ENCODE results near the gene KCNG4. TPM values are rescaled to one million over a fixed set of nuclear protein-coding genes. Genes with fewer than 3 reads are reported as not detected.

Gene KCNG4
- total and polyA plus RNA-seq, 10 of the 15 experiments (the other 5 are each of a cell fraction or from before 2014, with no cell fraction given), result not detected

DNA sequence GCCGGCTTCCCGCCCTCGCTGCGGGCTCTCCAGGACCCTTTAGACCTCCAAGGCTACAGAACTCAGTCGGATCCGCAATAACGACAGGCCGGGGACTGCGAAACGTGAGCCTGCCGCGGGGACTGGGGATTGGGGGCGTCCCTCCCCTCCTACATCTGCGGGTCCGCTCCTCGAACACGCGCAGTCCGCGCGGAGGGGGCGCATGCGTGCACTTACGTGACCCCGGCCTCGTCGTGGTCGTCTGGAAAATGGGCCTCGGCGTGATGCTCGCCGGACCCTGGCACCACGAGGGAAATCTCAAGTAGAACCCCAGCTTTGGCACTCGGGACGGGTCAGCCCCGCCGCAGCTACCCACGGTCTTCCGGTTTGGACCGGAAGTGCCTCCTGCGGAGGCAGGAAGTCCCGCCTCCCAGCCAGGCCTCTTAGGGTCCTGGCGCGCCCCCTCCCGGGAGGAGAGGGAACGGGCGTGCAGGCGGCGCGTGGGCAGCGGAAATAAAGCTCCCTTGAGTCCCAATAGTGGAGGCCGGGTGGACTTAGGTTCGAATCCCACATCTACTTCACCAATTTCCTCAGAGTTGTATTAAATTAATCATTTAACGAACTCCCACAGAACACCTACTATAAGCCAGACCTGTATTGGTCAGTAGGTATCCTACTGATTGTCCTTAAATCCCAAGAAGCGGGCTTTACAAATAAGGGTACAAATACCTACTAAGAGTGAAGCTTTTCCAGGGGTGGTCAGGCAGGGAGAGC is 53.0 kb downstream of the KCNG4 start, which contains the start of gene TAF1C (continued):
- peak; percentile 69 for TF ChIP-seq NR2F1 (conservative IDR thresholded peaks at IDR 0.05)
- peak; percentile 70 for TF ChIP-seq YY1 (IDR thresholded peaks at IDR 0.05; ENCODE audit: low read depth, low read length)
- TF ChIP-seq MYC (IDR thresholded peaks at IDR 0.05; ENCODE audit: insufficient read depth, insufficient read length, insufficient replicate concordance, low read length, severe bottlenecking), result no peak
- TF ChIP-seq NBN (IDR thresholded peaks at IDR 0.05), result no peak
- TF ChIP-seq HCFC1 (IDR thresholded peaks at IDR 0.05; ENCODE audit: low read length), result peak; percentile 64
- peak; percentile 65 for TF ChIP-seq RUNX3 (IDR thresholded peaks at IDR 0.05; ENCODE audit: low read length)
- TF ChIP-seq PBX3 (IDR thresholded peaks at IDR 0.05; ENCODE audit: insufficient replicate concordance, low read depth, low read length), result no peak
- no peak; the same call in 1 of the 2 replicates for TF ChIP-seq WRNIP1 (IDR thresholded peaks at IDR 0.05; ENCODE audit: borderline replicate concordance, low read depth, low read length)
- TF ChIP-seq, protein P1, sequence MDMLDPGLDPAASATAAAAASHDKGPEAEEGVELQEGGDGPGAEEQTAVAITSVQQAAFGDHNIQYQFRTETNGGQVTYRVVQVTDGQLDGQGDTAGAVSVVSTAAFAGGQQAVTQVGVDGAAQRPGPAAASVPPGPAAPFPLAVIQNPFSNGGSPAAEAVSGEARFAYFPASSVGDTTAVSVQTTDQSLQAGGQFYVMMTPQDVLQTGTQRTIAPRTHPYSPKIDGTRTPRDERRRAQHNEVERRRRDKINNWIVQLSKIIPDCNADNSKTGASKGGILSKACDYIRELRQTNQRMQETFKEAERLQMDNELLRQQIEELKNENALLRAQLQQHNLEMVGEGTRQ (IDR thresholded peaks at IDR 0.05; ENCODE audit: borderline replicate concordance, low read depth, low read length), result no peak
- no peak for TF ChIP-seq KDM1A (IDR thresholded peaks at IDR 0.05; ENCODE audit: borderline replicate concordance)
- TF ChIP-seq SUPT20H (IDR thresholded peaks at IDR 0.05; ENCODE audit: borderline replicate concordance, control insufficient read depth, low read depth, low read length), result no peak
- TF ChIP-seq MXI1 (IDR thresholded peaks at IDR 0.05; ENCODE audit: low read depth, low read length), result peak; percentile 85
- TF ChIP-seq E2F8 (IDR thresholded peaks at IDR 0.05; ENCODE audit: low read depth, partially characterized antibody), result peak; percentile 82
- TF ChIP-seq SIN3A (IDR thresholded peaks at IDR 0.05; ENCODE audit: low read depth, low read length), result 0 out of 2 replicates have a peak, but pooled peaks have one; percentile 52
- no peak for TF ChIP-seq HDAC6 (IDR thresholded peaks at IDR 0.05; ENCODE audit: unreplicated experiment)
- no peak for TF ChIP-seq ESRRA (IDR thresholded peaks at IDR 0.05; ENCODE audit: low read length)
- TF ChIP-seq PAX8 (IDR thresholded peaks at IDR 0.05), result no peak
- TF ChIP-seq ZNF622 (IDR thresholded peaks at IDR 0.05), result no peak
- TF ChIP-seq SMAD1 (IDR thresholded peaks at IDR 0.05; ENCODE audit: low read depth, partially characterized antibody), result no peak
- TF ChIP-seq GABPA (IDR thresholded peaks at IDR 0.05; ENCODE audit: low read depth), result peak; percentile 99
- 0 out of 2 replicates have a peak, but pooled peaks have one; percentile 24 for TF ChIP-seq BRCA1 (IDR thresholded peaks at IDR 0.05; ENCODE audit: low read depth, low read length)
- TF ChIP-seq RELA (IDR thresholded peaks at IDR 0.05; ENCODE audit: borderline replicate concordance, partially characterized antibody), result no peak
- peak; percentile 69; the same call in 1 of the 2 replicates for TF ChIP-seq BACH1 (IDR thresholded peaks at IDR 0.05; ENCODE audit: borderline replicate concordance)
- TF ChIP-seq HDGF (IDR thresholded peaks at IDR 0.05), result no peak
- TF ChIP-seq YBX1 (IDR thresholded peaks at IDR 0.05), result no peak

Measured in GM12878 (cell line).